Trophoblast cell (in vitro differentiated cells and primary cell): ENCODE measurements around the gene PPM1H.

Experiments
- DNase-seq, 2 donors: peaks; one replicate each; pipeline ENCODE4 v3.0.0-alpha.2; 2016
- H2AFZ ChIP-seq: 2 replicates; pipeline ENCODE4 v1.6.1; 2013; ENCODE audit warnings: low read length, moderate library complexity, mild to moderate bottlenecking; ENCODE audit not compliant: insufficient read depth, poor library complexity
- H2AK5ac ChIP-seq: 2 replicates; pipeline ENCODE4 v1.6.1; 2013; ENCODE audit warnings: mild to moderate bottlenecking, low read length
- H2BK120ac ChIP-seq: 2 replicates; pipeline ENCODE4 v1.6.1; 2013; ENCODE audit warnings: low read length, mild to moderate bottlenecking, moderate library complexity; ENCODE audit not compliant: insufficient read depth, poor library complexity
- H2BK12ac ChIP-seq: 2 replicates; pipeline ENCODE4 v1.6.1; 2013; ENCODE audit warnings: mild to moderate bottlenecking, low read length, moderate library complexity
- H2BK5ac ChIP-seq: 2 replicates; pipeline ENCODE4 v1.6.1; 2013; ENCODE audit warnings: low read length, low read depth, moderate library complexity, mild to moderate bottlenecking; ENCODE audit not compliant: poor library complexity
- H3K14ac ChIP-seq: 2 replicates; pipeline ENCODE4 v1.6.1; 2013; ENCODE audit warnings: mild to moderate bottlenecking, low read length
- H3K18ac ChIP-seq: 2 replicates; pipeline ENCODE4 v1.6.1; 2013; ENCODE audit warnings: mild to moderate bottlenecking, low read length
- H3K23ac ChIP-seq: 2 replicates; pipeline ENCODE4 v1.6.1; 2013; ENCODE audit warnings: low read length
- H3K27ac ChIP-seq: 2 replicates; pipeline ENCODE4 v1.5.1; 2013; ENCODE audit warnings: low read depth, mild to moderate bottlenecking, inconsistent platforms, low read length, moderate library complexity
- H3K27me3 ChIP-seq: 2 replicates; pipeline ENCODE4 v1.6.1; 2013; ENCODE audit warnings: inconsistent platforms, mild to moderate bottlenecking, low read length, moderate library complexity; ENCODE audit not compliant: insufficient read depth
- H3K36me3 ChIP-seq, 2 experiments: 1 replicate in 1 of 2; 2 replicates in 1 of 2; pipeline ENCODE4 v1.6.1; 2013; ENCODE audit warnings: low read length in 2 of 2, mild to moderate bottlenecking in 2 of 2, moderate library complexity in 1 of 2; ENCODE audit not compliant: insufficient read depth in 2 of 2, control insufficient read depth in 1 of 2
- H3K4ac ChIP-seq: 2 replicates; pipeline ENCODE4 v1.6.1; 2013; ENCODE audit warnings: low read depth, mild to moderate bottlenecking, low read length, moderate library complexity
- H3K4me1 ChIP-seq, 2 experiments: 1 replicate in 1 of 2; 2 replicates in 1 of 2; pipeline ENCODE4 v1.6.1; 2013; ENCODE audit warnings: low read length in 2 of 2, mild to moderate bottlenecking in 2 of 2, moderate library complexity in 1 of 2; ENCODE audit not compliant: insufficient read depth in 2 of 2, control insufficient read depth in 1 of 2
- H3K4me2 ChIP-seq: 2 replicates; pipeline ENCODE4 v1.6.1; 2013; ENCODE audit warnings: inconsistent platforms, mild to moderate bottlenecking, low read length, moderate library complexity
- H3K4me3 ChIP-seq: 2 replicates; pipeline ENCODE4 v1.5.1; 2013; ENCODE audit warnings: mild to moderate bottlenecking, low read depth, low read length, inconsistent platforms
- H3K79me1 ChIP-seq: one replicate; pipeline ENCODE4 v1.6.1; 2013; ENCODE audit warnings: low read length
- H3K79me2 ChIP-seq: 2 replicates; pipeline ENCODE4 v1.6.1; 2013; ENCODE audit warnings: low read length, mild to moderate bottlenecking; ENCODE audit not compliant: control insufficient read depth, insufficient read depth, poor library complexity
- H3K9ac ChIP-seq: 2 replicates; pipeline ENCODE4 v1.6.1; 2013; ENCODE audit warnings: mild to moderate bottlenecking, low read length
- H3K9me3 ChIP-seq: 2 replicates; pipeline ENCODE4 v1.6.1; 2013; ENCODE audit warnings: low read depth, mild to moderate bottlenecking, control low read depth, inconsistent platforms, low read length; ENCODE audit not compliant: insufficient read depth
- H4K12ac ChIP-seq: 2 replicates; pipeline ENCODE4 v1.6.1; 2013; ENCODE audit warnings: low read depth, mild to moderate bottlenecking, low read length, moderate library complexity
- H4K8ac ChIP-seq: 2 replicates; pipeline ENCODE4 v1.6.1; 2013; ENCODE audit warnings: low read depth, mild to moderate bottlenecking, low read length, moderate library complexity
- H4K91ac ChIP-seq: one replicate; pipeline ENCODE4 v1.6.1; 2013; ENCODE audit warnings: low read depth, mild to moderate bottlenecking, low read length, moderate library complexity
- WGBS: extraction: QIAGEN DNeasy Blood & Tissue Kit; methylation state at CpG from one replicate; pipeline ENCODE4 v1.1.7; 2013; ENCODE audit warnings: missing lambda C conversion rate; ENCODE audit not compliant: insufficient read length, insufficient coverage; ENCODE audit errors: extremely low coverage; 5-methylcytosine and 5-hydroxymethylcytosine counted together

The PPM1H gene

DNA sequence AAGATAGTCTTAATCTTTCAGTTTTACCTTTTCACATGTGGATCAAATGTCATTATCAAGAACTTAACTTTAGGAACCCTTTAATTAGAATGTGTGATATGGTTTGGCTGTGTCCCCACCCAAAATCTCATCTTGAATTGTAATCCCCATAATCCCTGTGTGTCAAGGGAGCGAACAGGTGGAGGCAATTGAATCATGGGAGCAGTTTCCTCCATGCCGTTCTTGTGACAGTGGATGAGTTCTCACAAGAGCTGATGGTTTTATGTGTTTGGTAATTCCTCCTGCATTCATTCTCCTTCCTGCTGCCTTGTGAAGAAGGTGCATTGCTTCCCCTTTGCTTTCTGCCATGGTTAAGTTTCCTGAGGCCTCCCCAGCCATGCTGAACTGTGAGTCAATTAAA lies 307.8 kb downstream of the PPM1H start:
- no peak overlapping the region for H4K12ac ChIP-seq

DNA sequence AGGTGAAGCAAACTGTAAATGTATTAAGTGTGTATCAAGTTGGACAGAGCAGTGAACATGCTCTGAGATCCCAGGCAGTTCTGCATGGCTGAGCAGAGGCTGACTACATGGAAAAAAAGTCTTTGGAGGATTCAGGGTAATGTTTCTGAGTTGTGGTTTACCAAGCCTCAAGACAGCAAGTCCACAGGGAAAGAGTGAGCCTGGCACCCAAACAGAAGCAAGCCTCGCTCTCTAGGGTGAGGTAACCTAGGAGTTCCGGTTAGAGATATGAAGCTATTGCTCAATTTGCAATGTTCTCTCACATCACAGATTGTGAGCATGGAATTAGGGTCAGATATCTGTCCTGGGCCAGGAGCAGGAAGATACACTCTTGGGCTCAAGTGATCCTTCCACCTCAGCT lies 309.7 kb downstream of the PPM1H start:
- Histone ChIP-seq H3K79me2 (no peaks in the 10 kb centered on the region), H3K14ac (no peak overlapping the region), H2AK5ac (no peak overlapping the region), H3K23ac (no peak overlapping the region), H4K12ac (no peak overlapping the region), H4K8ac (no peak overlapping the region), H3K79me1 (no peaks in the 10 kb centered on the region), H2AFZ (no peak overlapping the region), H3K4ac (no peak overlapping the region), H3K18ac (no peak overlapping the region), H3K9ac (no peak overlapping the region), H2BK120ac (no peak overlapping the region), H3K4me1 (no peaks in the 10 kb centered on the region), H3K4me2 (no peak overlapping the region), H3K27me3 (no peaks in the 10 kb centered on the region), H3K9me3 (no peaks in the 10 kb centered on the region), H2BK5ac (no peak overlapping the region), H3K27ac (no peak overlapping the region), H2BK12ac (no peak overlapping the region), H3K4me3 (no peak overlapping the region), H4K91ac (no peak overlapping the region), H3K36me3 (no peaks in the 10 kb centered on the region)
- WGBS = no CpG with 5 or more reads among the region's 2 CpGs
- peak in 1 of 2 donors; percentile 63 for DNase-seq

More for the DNA sequence above, 307.8 kb downstream of the PPM1H start:
- H2BK5ac ChIP-seq = no peak overlapping the region
- no peak overlapping the region for H3K18ac ChIP-seq
- H3K27me3 ChIP-seq = no peaks in the 10 kb centered on the region
- no peak overlapping the region for H3K14ac ChIP-seq
- H2BK12ac ChIP-seq = no peak overlapping the region
- no peaks in the 10 kb centered on the region for H3K79me1 ChIP-seq
- H4K91ac ChIP-seq = no peak overlapping the region
- DNase-seq = no peak
- no peak overlapping the region for H3K23ac ChIP-seq
- H3K4ac ChIP-seq = no peak overlapping the region
- H3K4me2 ChIP-seq = no peak overlapping the region
- H2AK5ac ChIP-seq = no peak overlapping the region
- H4K8ac ChIP-seq = no peak overlapping the region
- no peaks in the 10 kb centered on the region for H3K4me1 ChIP-seq
- H3K9me3 ChIP-seq = no peaks in the 10 kb centered on the region
- no peak overlapping the region for H3K27ac ChIP-seq
- H3K36me3 ChIP-seq = no peaks in the 10 kb centered on the region
- no peaks in the 10 kb centered on the region for H3K79me2 ChIP-seq
- H2AFZ ChIP-seq = no peak overlapping the region
- no peak overlapping the region for H3K9ac ChIP-seq
- no peak overlapping the region for H3K4me3 ChIP-seq
- H2BK120ac ChIP-seq = no peak overlapping the region
- no CpG with 5 or more reads among the region's 2 CpGs for whole genome bisulfite sequencing

- Histone ChIP-seq H3K9ac (no peak overlapping the region), H3K79me2 (no peaks in the 10 kb centered on the region), H2AFZ (no peak overlapping the region), H3K4me3 (no peak overlapping the region), H3K9me3 (no peaks in the 10 kb centered on the region), H3K4me1 (no peaks in the 10 kb centered on the region), H3K14ac (no peak overlapping the region), H3K27me3 (no peaks in the 10 kb centered on the region), H3K27ac (no peak overlapping the region), H3K4ac (no peak overlapping the region), H3K79me1 (no peaks in the 10 kb centered on the region), H3K36me3 (no peaks in the 10 kb centered on the region), H2AK5ac (no peak overlapping the region), H3K23ac (no peak overlapping the region), H2BK120ac (no peak overlapping the region), H2BK12ac (no peak overlapping the region), H4K91ac (no peak overlapping the region), H4K8ac (no peak overlapping the region), H4K12ac (no peak overlapping the region), H2BK5ac (no peak overlapping the region), H3K4me2 (no peak overlapping the region), H3K18ac (no peak overlapping the region)
- WGBS = no CpG with 5 or more reads among the region's 2 CpGs
- no peak for DNase-seq
Measured at GRCh38 chr12:62622177-62622576, 312.8 kb downstream of the PPM1H start.

DNA sequence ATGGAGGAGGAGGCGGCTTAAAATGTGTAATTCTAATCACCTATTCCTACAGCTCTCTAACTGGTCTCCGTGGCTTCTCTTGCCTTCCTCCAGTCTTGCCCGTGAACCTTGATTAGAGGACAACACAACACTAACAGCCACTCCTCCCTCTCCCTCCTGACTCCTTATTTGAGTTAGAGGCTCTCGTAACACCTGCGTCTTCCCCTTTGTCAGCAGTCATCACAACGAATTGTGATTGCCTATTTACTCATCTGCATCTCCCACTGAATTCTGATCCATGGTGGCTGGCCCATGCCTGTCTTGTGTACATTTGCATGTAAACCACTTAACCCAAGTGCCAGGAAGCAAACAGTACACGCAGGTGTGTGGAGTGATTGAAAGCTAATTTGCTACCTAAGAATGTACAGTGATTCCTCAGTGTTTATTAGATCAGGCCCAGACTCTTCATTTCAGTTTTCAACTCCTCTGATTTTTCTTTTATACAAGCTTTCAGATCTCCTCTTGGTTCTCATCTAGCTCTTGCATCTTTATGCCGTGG lies 313.8 kb downstream of the PPM1H start:
- WGBS = no CpG with 5 or more reads among the region's 8 CpGs
- H3K23ac ChIP-seq = no peak overlapping the region
- no peak overlapping the region for H3K14ac ChIP-seq
- H2AK5ac ChIP-seq = no peak overlapping the region
- no peak overlapping the region for H2BK5ac ChIP-seq
- no peaks in the 10 kb centered on the region for H3K9me3 ChIP-seq
- H3K27me3 ChIP-seq = no peaks in the 10 kb centered on the region
- H2BK12ac ChIP-seq = no peak overlapping the region
- no peak overlapping the region for H4K8ac ChIP-seq
- no peak overlapping the region for H3K27ac ChIP-seq
- H3K36me3 ChIP-seq = no peaks in the 10 kb centered on the region
- no peak overlapping the region for H4K12ac ChIP-seq
- no peak overlapping the region for H3K4me3 ChIP-seq
- no peak overlapping the region for H2AFZ ChIP-seq
- H3K18ac ChIP-seq = no peak overlapping the region
- H3K4ac ChIP-seq = no peak overlapping the region
- H4K91ac ChIP-seq = no peak overlapping the region
- H3K4me2 ChIP-seq = no peak overlapping the region
- H3K9ac ChIP-seq = no peak overlapping the region
- H3K4me1 ChIP-seq = no peaks in the 10 kb centered on the region
- no peaks in the 10 kb centered on the region for H3K79me2 ChIP-seq
- H3K79me1 ChIP-seq = no peaks in the 10 kb centered on the region
- DNase-seq = no peak
- H2BK120ac ChIP-seq = no peak overlapping the region
